Fibroblast of lung (primary cell): ENCODE measurements around the gene TRANK1. TPM values are rescaled to one million over a fixed set of nuclear protein-coding genes. Genes with fewer than 3 reads are reported as not detected.

Source experiments
- DNase-seq, 2 donors: peaks; one replicate each; pipeline versions ENCODE4 v3.0.0 to v3.0.0-alpha.2; 2010; ENCODE audit warnings: low read depth in 2 of 2
- H2AFZ ChIP-seq: 2 replicates; pipeline ENCODE4 v1.5.1; 2012; ENCODE audit warnings: low read length, control low read depth, inconsistent platforms
- H3K27ac ChIP-seq: 2 replicates; pipeline ENCODE4 v1.5.1; 2011; ENCODE audit warnings: low read length, control low read depth; ENCODE audit not compliant: insufficient read depth
- H3K27me3 ChIP-seq: 2 replicates; pipeline ENCODE4 v1.5.1; 2011; ENCODE audit warnings: mild to moderate bottlenecking, low read length; ENCODE audit not compliant: control insufficient read depth, insufficient read depth
- H3K36me3 ChIP-seq: 2 replicates; pipeline ENCODE4 v1.5.1; 2011; ENCODE audit warnings: low read length; ENCODE audit not compliant: control insufficient read depth, insufficient read depth
- H3K4me1 ChIP-seq: 2 replicates; pipeline ENCODE4 v1.5.1; 2011; ENCODE audit warnings: low read length; ENCODE audit not compliant: control insufficient read depth, insufficient read depth; ENCODE audit errors: extremely low read depth
- H3K4me2 ChIP-seq: 2 replicates; pipeline ENCODE4 v1.5.1; 2011; ENCODE audit warnings: low read length, control low read depth; ENCODE audit not compliant: insufficient read depth; ENCODE audit errors: extremely low read depth
- H3K4me3 ChIP-seq, 4 experiments: fragments of 200-600 bp in 1 of 4; sonication (generic) in 1 of 4; replicated peaks in 1 of 4; 2 replicates each; pipeline ENCODE4 v1.5.1; 2011 to 2016; ENCODE audit warnings: low read length in 4 of 4, low read depth in 3 of 4, mild to moderate bottlenecking in 3 of 4, control low read depth in 2 of 4, inconsistent platforms in 1 of 4, mixed read lengths in 1 of 4; ENCODE audit not compliant: insufficient read depth in 1 of 4; ENCODE audit errors: control extremely low read depth in 1 of 4
- H3K79me2 ChIP-seq: 2 replicates; pipeline ENCODE4 v1.5.1; 2012; ENCODE audit warnings: mild to moderate bottlenecking, low read length, inconsistent platforms; ENCODE audit not compliant: control insufficient read depth, insufficient read depth
- H3K9ac ChIP-seq: 2 replicates; pipeline ENCODE4 v1.5.1; 2011; ENCODE audit warnings: mild to moderate bottlenecking, low read length, control low read depth; ENCODE audit not compliant: insufficient read depth
- H3K9me3 ChIP-seq: 2 replicates; pipeline ENCODE4 v1.5.1; 2012; ENCODE audit warnings: low read depth, low read length; ENCODE audit not compliant: control insufficient read depth, insufficient read depth
- H4K20me1 ChIP-seq: 2 replicates; pipeline ENCODE4 v1.5.1; 2011; ENCODE audit warnings: low read length; ENCODE audit not compliant: control insufficient read depth, insufficient read depth; ENCODE audit errors: extremely low read depth
- EZH2 ChIP-seq: IDR thresholded peaks from 2 replicates; pipeline ENCODE4 v1.5.1; 2012; ENCODE audit warnings: low read length, control low read depth, mild to moderate bottlenecking; ENCODE audit errors: missing control alignments
- polyA plus RNA-seq, 2 donors: library from polyadenylated mRNA; depleted of rRNA in 1 of 2; stranded (reverse) in 1 of 2; unstranded in 1 of 2; fragments of >200 nt; gene quantifications; 2 replicates each; pipeline ENCODE4 v1.2.1, GENCODE V29; 2011 to 2012; ENCODE audit warnings: missing spikeins in 1 of 2
- total RNA-seq: library from RNA; depleted of rRNA; stranded (reverse); fragments of >200 nt; gene quantifications from 2 replicates; pipeline ENCODE4 v1.2.1, GENCODE V29; 2014
- TF ChIP-seq, protein P1 (sequence below), 2 donors: IDR thresholded peaks in 1 of 2; conservative IDR thresholded peaks in 1 of 2; 1 replicate in 1 of 2; 2 replicates in 1 of 2; pipeline ENCODE4 v1.5.1; 2011 to 2012; ENCODE audit warnings: low read length in 2 of 2, control low read depth in 1 of 2, inconsistent platforms in 1 of 2, low read depth in 1 of 2, mild to moderate bottlenecking in 1 of 2

Gene TRANK1
- total and polyA plus RNA-seq, 2 donors (not counting 1 experiment from before 2014, with no cell fraction given) = 9.1 to 28.6 TPM

GRCh38 chr3:36814776-36815175 lies 130.1 kb downstream of the TRANK1 start:
- no peak for DNase-seq

GRCh38 chr3:36814066-36814717 lies 130.7 kb downstream of the TRANK1 start:
- Histone ChIP-seq H3K36me3 (no peaks in the 10 kb centered on the region), H3K27me3 (peaks cover 3% of the 10 kb centered on the region), H3K4me3 (no peak overlapping the region), H4K20me1 (no peaks in the 10 kb centered on the region), H3K9me3 (no peaks in the 10 kb centered on the region), H3K4me1 (no peaks in the 10 kb centered on the region), H3K4me2 (no peak overlapping the region), H3K27ac (no peak overlapping the region), H3K9ac (no peak overlapping the region), H3K79me2 (no peaks in the 10 kb centered on the region), H2AFZ (no peak overlapping the region)
- no peak for DNase-seq
- TF ChIP-seq EZH2 = no peak
- TF ChIP-seq, protein P1, sequence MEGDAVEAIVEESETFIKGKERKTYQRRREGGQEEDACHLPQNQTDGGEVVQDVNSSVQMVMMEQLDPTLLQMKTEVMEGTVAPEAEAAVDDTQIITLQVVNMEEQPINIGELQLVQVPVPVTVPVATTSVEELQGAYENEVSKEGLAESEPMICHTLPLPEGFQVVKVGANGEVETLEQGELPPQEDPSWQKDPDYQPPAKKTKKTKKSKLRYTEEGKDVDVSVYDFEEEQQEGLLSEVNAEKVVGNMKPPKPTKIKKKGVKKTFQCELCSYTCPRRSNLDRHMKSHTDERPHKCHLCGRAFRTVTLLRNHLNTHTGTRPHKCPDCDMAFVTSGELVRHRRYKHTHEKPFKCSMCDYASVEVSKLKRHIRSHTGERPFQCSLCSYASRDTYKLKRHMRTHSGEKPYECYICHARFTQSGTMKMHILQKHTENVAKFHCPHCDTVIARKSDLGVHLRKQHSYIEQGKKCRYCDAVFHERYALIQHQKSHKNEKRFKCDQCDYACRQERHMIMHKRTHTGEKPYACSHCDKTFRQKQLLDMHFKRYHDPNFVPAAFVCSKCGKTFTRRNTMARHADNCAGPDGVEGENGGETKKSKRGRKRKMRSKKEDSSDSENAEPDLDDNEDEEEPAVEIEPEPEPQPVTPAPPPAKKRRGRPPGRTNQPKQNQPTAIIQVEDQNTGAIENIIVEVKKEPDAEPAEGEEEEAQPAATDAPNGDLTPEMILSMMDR (conservative IDR thresholded peaks at IDR 0.05 in 1 of 2, IDR thresholded peaks at IDR 0.05 in 1 of 2; ENCODE audit: low read depth in 1 of 2, low read length in 2 of 2) = no peak

More at GRCh38 chr3:36814776-36815175, 130.1 kb downstream of the TRANK1 start:
- Histone ChIP-seq H3K4me2 (no peak overlapping the region), H3K4me3 (no peak overlapping the region), H3K9ac (no peak overlapping the region), H3K4me1 (no peaks in the 10 kb centered on the region), H2AFZ (no peak overlapping the region), H4K20me1 (no peaks in the 10 kb centered on the region), H3K36me3 (no peaks in the 10 kb centered on the region), H3K9me3 (no peaks in the 10 kb centered on the region), H3K79me2 (no peaks in the 10 kb centered on the region), H3K27me3 (peaks cover 3% of the 10 kb centered on the region), H3K27ac (no peak overlapping the region)
- TF ChIP-seq, protein P1 (conservative IDR thresholded peaks at IDR 0.05 in 1 of 2, IDR thresholded peaks at IDR 0.05 in 1 of 2; ENCODE audit: low read depth in 1 of 2, low read length in 2 of 2) = no peak
- no peak for TF ChIP-seq EZH2

- Histone ChIP-seq H3K36me3 (no peaks in the 10 kb centered on the region), H3K79me2 (no peaks in the 10 kb centered on the region), H2AFZ (no peak overlapping the region), H4K20me1 (no peaks in the 10 kb centered on the region), H3K9ac (no peak overlapping the region), H3K4me1 (no peaks in the 10 kb centered on the region), H3K27ac (no peak overlapping the region), H3K4me3 (no peak overlapping the region), H3K4me2 (no peak overlapping the region), H3K9me3 (no peaks in the 10 kb centered on the region), H3K27me3 (peaks cover 3% of the 10 kb centered on the region)
- no peak for DNase-seq
- no peak for TF ChIP-seq EZH2
- TF ChIP-seq, protein P1 (conservative IDR thresholded peaks at IDR 0.05 in 1 of 2, IDR thresholded peaks at IDR 0.05 in 1 of 2; ENCODE audit: low read depth in 1 of 2, low read length in 2 of 2) = no peak
These were observed 131.5 kb downstream of the TRANK1 start for GRCh38 chr3:36813305-36813704.
